HG03196 (cell line): ENCODE data around the gene SERTAD3.
A peak's percentile ranks its signal among the peaks of the same experiment; 100 is the strongest.
"Not testable (repeated sequence)": the region's sequence is repeated elsewhere in the genome, so short reads cannot be mapped to it uniquely, and the experiment has no call there.

ENCODE experiments used
- ATAC-seq: cut with Tn5 transposase; IDR thresholded peaks from one replicate; pipeline ENCODE4 v1.9.1; 2021; ENCODE audit not compliant: unreplicated experiment

SERTAD3 gene

DNA sequence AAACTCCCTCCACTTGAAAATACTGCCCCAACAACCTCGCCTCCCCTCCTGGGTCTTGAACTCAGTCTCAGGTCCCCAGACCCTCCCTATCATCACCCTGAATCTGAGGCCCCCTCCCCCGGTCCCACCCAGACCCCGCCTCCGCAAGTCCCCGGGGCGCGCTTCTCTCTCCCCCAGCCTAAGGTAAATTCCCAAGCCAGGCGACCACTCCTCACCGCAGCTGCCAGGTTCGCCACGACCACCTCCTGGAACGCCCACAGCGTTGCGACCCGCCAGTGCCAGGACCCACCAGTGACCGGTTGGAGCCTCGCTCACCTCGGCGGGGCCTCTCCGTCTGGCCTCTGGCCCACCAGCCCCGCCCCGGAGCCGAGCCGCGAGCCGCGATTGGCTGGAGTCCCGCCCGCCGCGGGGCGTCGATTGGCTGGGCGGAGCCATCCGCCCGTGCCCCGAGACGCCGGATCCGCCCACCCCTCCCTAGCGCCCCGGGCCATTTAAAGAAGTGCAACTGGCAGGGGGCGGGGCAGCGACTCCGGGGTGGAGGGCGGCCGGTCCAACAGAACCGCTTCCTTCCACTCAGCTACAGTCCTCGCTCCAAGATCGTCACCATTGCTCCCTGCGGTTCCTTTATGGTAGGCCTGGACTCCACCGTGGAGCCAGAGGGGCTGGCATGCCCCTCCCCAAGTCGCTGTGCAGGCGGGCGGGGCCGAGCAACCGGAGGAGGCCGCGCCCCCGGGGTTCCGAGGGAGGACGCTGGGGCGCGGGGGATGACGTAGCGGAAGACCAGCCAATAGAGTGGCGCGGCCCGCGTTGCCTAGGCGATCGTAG, at the start of gene SERTAD3:
SERTAD3 (minus strand) TSS at position 336 of the 825 bp plus-strand sequence. CDS start 2,255 bp downstream, outside the sequence.
- peak; percentile 65 for ATAC-seq

DNA sequence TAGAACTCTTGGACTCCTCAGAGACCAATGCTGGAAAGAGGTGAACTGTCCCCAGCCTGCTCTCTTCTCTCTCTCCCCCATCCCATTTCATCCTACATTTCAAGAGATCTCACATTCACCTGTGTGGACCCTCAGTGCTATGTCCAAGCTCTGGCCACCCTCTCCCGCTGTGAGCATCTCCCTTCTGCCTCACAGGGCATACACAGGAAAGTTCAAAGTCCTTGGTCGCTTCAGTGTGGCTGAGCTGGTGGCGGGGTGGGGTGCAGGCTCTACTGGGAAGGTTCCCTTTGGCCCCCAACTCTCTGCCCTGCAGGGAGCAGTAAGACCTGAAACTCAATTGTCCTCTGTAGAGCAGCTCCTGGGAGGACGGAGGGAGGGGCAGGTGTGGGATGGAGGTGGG, 49.6 kb upstream of the SERTAD3 start:
- ATAC-seq, result no peak

- no peak for ATAC-seq
These were observed 48.1 kb upstream of the SERTAD3 start for GRCh38 chr19:40492274-40492673.

- ATAC-seq, result no peak
These were observed 45.7 kb upstream of the SERTAD3 start for GRCh38 chr19:40489882-40490230.

- no peak for ATAC-seq
These were observed 41.9 kb upstream of the SERTAD3 start for GRCh38 chr19:40486017-40486416.

- not testable (repeated sequence) for ATAC-seq
These were observed 31.9 kb upstream of the SERTAD3 start for GRCh38 chr19:40475878-40476644.

DNA sequence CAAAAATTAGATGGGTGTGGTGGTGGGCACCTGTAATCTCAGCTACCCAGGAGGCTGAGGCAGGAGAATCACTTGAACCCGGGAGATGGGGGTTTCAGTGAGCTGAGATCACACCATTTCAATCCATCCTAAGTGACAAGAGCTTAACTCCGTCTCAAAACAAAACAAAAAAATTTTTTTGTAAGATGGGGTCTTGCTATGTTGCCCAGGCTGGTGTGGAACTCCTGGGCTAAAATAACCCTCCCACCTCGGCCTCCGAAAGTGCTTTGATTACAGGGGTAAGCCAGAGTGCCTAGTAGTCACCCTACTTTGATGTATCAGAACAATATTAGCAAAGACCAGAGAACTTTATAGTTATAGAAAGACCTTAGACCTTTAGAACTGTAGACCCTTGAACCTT, 30.6 kb upstream of the SERTAD3 start:
- ATAC-seq, result no peak

GRCh38 chr19:40472516-40472915, 28.4 kb upstream of the SERTAD3 start:
- no peak for ATAC-seq

DNA sequence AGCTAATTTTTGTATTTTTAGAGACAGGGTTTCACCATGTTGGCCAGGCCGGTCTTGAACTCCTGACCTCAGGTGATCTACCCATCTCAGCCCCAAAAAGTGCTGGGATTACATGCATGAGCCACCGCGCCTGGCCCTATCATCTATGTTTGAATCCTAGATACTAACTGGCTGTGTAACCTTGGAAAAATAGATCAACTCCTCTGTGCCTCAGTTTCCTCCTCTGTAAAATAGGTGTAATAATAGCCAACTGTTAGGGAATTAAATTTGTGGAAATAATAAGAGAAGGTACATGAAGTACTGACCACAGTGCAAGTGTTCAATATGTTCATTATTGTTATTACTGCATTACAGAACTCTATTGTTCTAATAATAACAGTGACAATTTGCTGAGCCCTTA, 27.0 kb upstream of the SERTAD3 start:
- no peak for ATAC-seq

DNA sequence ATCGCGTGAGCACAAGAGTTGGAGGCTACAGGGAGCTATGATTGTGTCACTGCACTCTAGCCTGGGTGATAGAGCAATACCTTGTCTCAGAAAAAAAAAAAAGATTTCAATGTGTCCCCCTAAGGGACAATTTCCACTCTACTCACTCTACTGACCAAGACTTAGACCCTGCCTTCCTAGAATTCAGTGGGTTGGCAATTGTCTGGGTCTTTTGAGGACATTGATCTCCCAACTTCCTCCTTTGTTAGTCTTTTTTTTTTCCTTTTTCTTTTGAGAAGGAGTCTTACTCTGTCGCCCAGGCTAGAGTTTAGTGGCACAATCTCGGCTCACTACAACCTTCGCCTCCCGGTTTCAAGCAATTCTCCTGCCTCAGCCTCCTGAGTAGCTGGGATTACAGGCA, 24.9 kb upstream of the SERTAD3 start:
- ATAC-seq, result no peak

DNA sequence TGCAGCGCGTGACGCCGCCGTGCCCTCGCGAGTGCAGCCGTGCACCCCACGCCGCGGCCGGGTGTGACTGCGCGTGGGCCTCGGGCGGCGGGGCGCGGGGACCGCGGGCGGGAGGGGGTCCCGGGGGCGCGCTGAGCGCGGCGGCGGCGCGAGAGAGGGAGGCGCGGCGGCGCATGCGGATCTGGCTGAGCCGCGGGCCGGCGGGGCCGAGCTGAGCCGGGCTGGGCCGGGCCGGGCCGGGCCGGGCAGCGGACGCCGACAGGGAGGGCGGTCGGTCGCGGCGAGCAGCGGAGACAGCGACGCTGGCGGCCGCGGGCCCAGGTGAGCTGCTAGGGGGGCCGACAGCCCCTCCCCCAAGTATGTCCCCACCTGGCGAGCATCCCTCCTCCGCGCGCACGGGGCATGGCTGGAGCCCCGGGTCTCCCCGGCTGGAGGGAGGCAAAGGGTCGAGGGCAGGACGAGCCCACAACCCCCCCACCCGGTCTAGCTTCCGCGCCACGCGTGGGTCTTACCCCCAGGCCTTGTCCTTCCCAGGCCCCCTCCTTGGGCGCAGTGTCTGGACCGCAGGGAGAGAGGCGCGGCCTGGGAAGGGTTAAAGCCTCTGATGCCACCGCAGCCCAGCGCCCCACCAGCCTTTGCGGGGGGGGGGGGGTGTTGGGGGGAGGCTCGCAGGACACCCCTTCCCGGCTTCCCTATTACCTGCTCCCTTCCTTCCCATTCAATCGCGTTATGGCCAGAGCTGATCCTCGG, 23.0 kb upstream of the SERTAD3 start, which contains the start of gene SPTBN4:
SPTBN4 (plus strand) TSS at position 17 of the 750 bp plus-strand sequence. CDS start 5,621 bp downstream, outside the sequence.
- no peak for ATAC-seq

DNA sequence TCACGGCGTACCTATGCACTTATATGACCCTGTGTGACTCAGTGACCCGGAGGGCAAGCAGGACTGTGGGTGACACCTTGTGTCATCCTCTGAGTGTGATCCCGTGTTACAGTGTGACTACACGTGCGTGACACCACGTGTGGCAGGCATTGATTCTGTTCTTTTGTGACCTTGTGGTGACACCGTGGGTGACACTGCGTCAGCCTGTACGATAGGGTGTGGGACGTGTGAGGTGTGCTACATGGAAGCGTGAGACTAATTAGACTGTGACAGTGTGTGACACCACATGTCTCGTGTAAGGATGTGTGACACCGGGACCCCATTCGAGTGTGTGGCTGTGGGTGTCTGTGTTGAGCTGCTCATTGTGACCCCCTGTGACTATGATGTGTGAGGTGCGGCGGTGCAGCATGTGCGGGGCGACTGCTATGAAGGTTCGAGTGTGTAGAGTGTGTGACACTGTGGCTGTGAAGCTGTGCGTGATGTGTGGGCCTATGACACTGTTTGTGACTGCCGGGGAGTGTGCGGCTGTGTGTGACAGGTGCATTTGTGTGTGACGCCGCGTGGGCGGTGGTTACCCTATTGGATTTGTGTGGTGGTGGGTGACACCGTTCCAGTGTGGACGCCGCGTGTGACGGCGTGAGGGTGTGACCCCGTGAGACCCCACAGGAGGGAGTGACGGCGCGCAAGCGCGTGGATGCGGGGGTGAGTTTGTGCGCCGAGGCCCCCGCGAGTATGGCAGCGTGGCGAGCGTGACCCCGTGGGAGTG, 22.3 kb upstream of the SERTAD3 start:
- ATAC-seq, result peak; percentile 25

- ATAC-seq, result peak; percentile 80
These were observed 21.6 kb upstream of the SERTAD3 start, which contains the start of gene BLVRB for GRCh38 chr19:40465557-40466218. Gene BLVRB, minus strand, starts transcription at chr19:40465745. Its CDS starts 57 bp downstream, at chr19:40465688.

GRCh38 chr19:40465025-40465556, 21.0 kb upstream of the SERTAD3 start:
- ATAC-seq, result no peak

- no peak for ATAC-seq
These were observed 20.2 kb upstream of the SERTAD3 start for GRCh38 chr19:40464059-40465024.

DNA sequence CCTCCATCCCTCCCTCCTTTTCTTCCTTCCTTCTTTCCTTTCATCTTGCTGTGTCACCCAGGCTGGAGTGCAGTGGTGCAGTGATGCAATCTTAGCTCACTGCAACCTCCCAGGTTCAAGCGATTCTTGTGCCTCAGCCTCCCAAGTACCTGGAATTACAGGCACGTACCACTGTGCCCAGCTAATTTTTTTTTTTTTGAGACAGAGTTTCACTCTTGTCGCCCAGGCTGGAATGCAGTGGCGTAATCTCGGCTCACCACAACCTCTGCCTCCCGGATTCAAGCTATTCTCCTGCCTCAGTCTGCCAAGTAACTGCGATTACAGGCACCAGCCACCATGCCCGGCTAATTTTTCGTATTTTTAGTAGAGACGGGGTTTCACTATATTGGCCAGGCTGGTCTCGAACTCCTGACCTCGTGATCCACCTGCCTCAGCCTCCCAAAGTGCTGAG, 19.5 kb upstream of the SERTAD3 start:
- not testable (repeated sequence) for ATAC-seq

DNA sequence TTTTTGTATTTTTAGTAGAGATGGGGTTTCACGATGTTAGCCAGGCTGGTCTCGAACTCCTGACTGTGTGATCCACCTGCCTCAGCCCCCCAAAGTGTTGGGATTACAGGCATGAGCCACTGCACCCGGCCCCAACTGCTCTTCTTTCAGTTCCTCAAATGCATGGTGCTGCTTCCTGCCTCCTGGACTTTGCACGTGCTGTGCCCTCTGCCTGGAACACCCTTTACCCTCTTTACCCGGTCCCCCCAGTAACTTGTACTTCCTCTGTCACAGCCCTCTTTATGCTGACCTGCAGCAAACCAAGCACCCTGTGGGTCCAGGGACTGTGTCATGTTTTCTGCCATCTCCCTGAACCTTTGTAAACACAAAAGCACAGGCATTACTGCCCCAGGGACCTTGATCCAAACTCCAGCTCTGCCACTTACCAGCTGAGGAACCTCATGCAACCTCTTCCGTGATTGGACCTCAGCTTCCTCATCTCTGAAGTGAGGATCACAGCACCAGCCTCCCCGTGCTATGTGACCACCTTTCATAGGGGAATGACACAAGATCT, 17.6 kb upstream of the SERTAD3 start:
- ATAC-seq, result no peak

GRCh38 chr19:40460185-40460584, 16.1 kb upstream of the SERTAD3 start:
- no peak for ATAC-seq
